ENCODE data around the gene B3GNT5.
"Not testable (repeated sequence)": the region's sequence is repeated elsewhere in the genome, so short reads cannot be mapped to it uniquely, and the experiment has no call there.

Gene B3GNT5

GRCh38 chr3:183220828-183221227, 32.2 kb upstream of the B3GNT5 start:
- no peak overlapping the region for H3K27ac ChIP-seq
- TF ChIP-seq, protein P1, sequence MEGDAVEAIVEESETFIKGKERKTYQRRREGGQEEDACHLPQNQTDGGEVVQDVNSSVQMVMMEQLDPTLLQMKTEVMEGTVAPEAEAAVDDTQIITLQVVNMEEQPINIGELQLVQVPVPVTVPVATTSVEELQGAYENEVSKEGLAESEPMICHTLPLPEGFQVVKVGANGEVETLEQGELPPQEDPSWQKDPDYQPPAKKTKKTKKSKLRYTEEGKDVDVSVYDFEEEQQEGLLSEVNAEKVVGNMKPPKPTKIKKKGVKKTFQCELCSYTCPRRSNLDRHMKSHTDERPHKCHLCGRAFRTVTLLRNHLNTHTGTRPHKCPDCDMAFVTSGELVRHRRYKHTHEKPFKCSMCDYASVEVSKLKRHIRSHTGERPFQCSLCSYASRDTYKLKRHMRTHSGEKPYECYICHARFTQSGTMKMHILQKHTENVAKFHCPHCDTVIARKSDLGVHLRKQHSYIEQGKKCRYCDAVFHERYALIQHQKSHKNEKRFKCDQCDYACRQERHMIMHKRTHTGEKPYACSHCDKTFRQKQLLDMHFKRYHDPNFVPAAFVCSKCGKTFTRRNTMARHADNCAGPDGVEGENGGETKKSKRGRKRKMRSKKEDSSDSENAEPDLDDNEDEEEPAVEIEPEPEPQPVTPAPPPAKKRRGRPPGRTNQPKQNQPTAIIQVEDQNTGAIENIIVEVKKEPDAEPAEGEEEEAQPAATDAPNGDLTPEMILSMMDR (IDR thresholded peaks at IDR 0.05): no peak
- no peak for TF ChIP-seq ZFX (IDR thresholded peaks at IDR 0.05; ENCODE audit: borderline replicate concordance)

- TF ChIP-seq ZFX (IDR thresholded peaks at IDR 0.05; ENCODE audit: borderline replicate concordance): no peak
- TF ChIP-seq, protein P1 (IDR thresholded peaks at IDR 0.05): no peak
- H3K27ac ChIP-seq: no peak overlapping the region
These were observed 30.3 kb upstream of the B3GNT5 start for GRCh38 chr3:183222631-183223235.

DNA sequence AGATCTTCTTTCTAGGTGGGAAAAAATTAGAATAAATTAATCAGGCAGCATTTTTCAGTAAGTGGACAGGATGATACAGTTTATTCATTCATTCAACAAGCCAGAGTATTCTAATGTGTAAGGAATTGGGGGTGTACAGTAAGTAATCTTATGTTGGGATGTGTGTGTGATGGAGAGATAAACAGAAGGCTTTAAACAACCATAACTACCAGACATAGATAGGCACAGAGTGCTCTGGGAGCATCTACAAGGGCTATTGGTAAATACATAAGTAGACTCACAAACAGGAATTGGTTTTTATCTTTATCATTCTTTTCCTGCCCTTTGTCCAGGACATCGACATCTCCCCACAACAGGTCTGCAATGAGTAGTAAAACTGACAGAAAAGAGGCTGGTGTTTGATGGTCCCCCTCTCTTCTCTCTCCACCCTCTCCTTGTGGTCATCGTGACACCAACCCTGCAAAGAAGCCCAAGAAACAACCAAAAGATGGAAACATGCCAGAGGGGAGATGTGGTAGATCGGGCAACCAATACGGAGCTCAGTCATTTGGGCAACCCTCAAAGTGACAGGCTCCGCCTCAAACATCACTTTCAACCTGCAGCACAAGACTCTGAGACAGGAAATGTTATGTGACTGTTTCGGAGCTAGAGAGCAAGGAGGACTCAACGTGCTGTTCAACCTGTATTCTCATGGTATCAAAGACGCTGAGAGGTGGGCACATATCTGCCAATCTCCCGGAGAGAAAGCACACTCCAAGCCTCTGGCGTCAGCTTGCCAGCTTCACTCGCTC, 28.7 kb upstream of the B3GNT5 start:
- TF ChIP-seq, protein P1 (IDR thresholded peaks at IDR 0.05): no peak
- TF ChIP-seq ZFX (IDR thresholded peaks at IDR 0.05; ENCODE audit: borderline replicate concordance): no peak
- no peak overlapping the region for H3K27ac ChIP-seq

DNA sequence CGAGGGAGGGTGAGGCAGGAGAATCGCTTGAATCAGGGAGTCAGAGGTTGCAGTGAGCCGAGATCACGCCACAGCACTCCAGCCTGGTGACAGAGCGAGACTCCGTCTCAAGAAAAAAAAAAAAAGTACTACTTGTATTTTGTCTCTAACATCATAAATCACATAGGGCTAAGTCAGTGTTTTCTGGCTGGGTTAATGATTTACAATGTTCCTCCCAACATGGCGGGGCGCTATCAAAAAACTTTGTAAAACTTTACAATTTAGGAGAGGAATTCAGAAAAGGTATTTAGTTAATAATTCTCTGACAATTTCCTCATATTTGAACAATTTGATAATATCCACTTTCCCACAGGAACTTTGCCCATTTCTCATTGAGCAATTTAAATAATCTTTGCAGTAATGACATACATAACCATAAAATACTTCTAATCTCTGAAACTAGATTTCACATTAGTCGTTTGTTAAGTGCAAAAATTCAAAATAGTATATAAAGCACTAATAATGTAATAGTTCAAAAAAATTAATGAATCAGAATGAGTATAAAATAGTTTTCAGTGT, 26.6 kb upstream of the B3GNT5 start:
- no peak overlapping the region for H3K27ac ChIP-seq
- TF ChIP-seq ZFX (IDR thresholded peaks at IDR 0.05; ENCODE audit: borderline replicate concordance): no peak
- TF ChIP-seq, protein P1 (IDR thresholded peaks at IDR 0.05): no peak

- no peak for TF ChIP-seq ZFX (IDR thresholded peaks at IDR 0.05; ENCODE audit: borderline replicate concordance)
- no peak overlapping the region for H3K27ac ChIP-seq
These were observed 25.5 kb upstream of the B3GNT5 start for GRCh38 chr3:183227586-183227985.

GRCh38 chr3:183229178-183229577, 23.9 kb upstream of the B3GNT5 start:
- no peak overlapping the region for H3K27ac ChIP-seq
- TF ChIP-seq ZFX (IDR thresholded peaks at IDR 0.05; ENCODE audit: borderline replicate concordance): no peak
- TF ChIP-seq, protein P1 (IDR thresholded peaks at IDR 0.05): no peak

- H3K27ac ChIP-seq: not testable (repeated sequence)
These were observed 22.8 kb upstream of the B3GNT5 start for GRCh38 chr3:183230251-183230650.

- TF ChIP-seq ZFX (IDR thresholded peaks at IDR 0.05; ENCODE audit: borderline replicate concordance): no peak
- TF ChIP-seq, protein P1 (IDR thresholded peaks at IDR 0.05): no peak
- H3K27ac ChIP-seq: no peak overlapping the region
These were observed 22.2 kb upstream of the B3GNT5 start for GRCh38 chr3:183230826-183231225.

Measured in 22Rv1 (cell line).